ENCODE data around the gene PHLDB2.

DNA sequence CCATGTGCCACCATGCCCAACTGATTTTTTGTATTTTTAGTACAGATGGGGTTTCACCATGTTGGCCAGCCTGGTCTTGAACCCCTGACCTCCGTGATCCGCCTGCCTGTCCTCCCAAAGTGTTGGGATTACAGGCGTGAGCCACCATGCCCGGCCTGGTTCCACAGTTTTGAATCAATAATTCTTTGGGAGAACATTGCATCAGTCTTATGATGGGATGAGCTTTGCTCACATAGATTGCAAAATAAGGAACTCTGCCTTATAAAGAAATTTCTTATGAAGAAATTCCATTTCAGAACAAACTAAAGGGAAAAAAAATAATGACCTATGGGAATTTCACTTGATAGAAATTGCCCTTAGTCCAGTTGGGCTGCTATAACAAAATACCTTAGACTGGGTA is 159.6 kb downstream of the PHLDB2 start:
- TF ChIP-seq, protein P1, sequence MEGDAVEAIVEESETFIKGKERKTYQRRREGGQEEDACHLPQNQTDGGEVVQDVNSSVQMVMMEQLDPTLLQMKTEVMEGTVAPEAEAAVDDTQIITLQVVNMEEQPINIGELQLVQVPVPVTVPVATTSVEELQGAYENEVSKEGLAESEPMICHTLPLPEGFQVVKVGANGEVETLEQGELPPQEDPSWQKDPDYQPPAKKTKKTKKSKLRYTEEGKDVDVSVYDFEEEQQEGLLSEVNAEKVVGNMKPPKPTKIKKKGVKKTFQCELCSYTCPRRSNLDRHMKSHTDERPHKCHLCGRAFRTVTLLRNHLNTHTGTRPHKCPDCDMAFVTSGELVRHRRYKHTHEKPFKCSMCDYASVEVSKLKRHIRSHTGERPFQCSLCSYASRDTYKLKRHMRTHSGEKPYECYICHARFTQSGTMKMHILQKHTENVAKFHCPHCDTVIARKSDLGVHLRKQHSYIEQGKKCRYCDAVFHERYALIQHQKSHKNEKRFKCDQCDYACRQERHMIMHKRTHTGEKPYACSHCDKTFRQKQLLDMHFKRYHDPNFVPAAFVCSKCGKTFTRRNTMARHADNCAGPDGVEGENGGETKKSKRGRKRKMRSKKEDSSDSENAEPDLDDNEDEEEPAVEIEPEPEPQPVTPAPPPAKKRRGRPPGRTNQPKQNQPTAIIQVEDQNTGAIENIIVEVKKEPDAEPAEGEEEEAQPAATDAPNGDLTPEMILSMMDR (IDR thresholded peaks at IDR 0.05): no peak
- TF ChIP-seq POLR2A (IDR thresholded peaks at IDR 0.05) (no peak), EP300 (IDR thresholded peaks at IDR 0.05) (no peak)
